ENCODE data around the gene MAP6.

DNA sequence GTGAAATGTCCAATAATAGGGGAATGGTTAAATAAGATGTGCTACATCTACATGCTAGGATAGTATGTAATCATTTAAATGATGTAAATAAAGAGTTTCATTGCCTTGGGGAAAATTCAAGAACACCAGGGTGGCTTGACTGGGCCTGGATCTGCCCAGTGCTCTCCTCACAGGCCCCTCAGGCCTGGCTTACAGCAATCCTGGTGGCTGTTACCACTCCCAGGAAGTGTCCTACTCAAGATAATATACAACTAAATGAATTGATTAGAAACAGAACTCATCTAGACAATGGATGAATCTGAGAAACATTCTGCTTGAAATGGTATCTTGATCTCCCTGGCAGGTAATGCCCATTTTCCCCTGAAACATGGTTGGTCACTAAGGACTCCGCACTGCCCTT, 30.8 kb downstream of the MAP6 start:
- no peak for TF ChIP-seq GABPB1 (CRISPR knock-in tag; IDR thresholded peaks at IDR 0.05)
- TF ChIP-seq ZNF263 (CRISPR knock-in tag; IDR thresholded peaks at IDR 0.05; ENCODE audit: borderline replicate concordance) = no peak
- TF ChIP-seq PRPF4 (IDR thresholded peaks at IDR 0.05; ENCODE audit: insufficient read depth, low read depth, low read length, poor library complexity, severe bottlenecking) = no peak
- TF ChIP-seq ETS1 (conservative IDR thresholded peaks at IDR 0.05; ENCODE audit: control insufficient read depth, low read depth, low read length) = no peak
- no peak for TF ChIP-seq CREB1 (IDR thresholded peaks at IDR 0.05)
- no peak for TF ChIP-seq CREB1 (CRISPR knock-in tag; IDR thresholded peaks at IDR 0.05)
- no peak for TF ChIP-seq MTA3 (IDR thresholded peaks at IDR 0.05; ENCODE audit: borderline replicate concordance)
- TF ChIP-seq YBX1 (IDR thresholded peaks at IDR 0.05) = no peak
- TF ChIP-seq HDAC2 (IDR thresholded peaks at IDR 0.05) = no peak

All from K562 (cell line).